NOMO-1 treated with dmso at 0.1 percent for 144 hours (cell line): ENCODE data around the gene ABHD4.
"Not testable (repeated sequence)": the region's sequence is repeated elsewhere in the genome, so short reads cannot be mapped to it uniquely, and the experiment has no call there.

Experiments
- DNase-seq: peaks from one replicate; lab custom pipeline; 2025; ENCODE audit not compliant: unreplicated experiment; lab: John Stamatoyannopoulos, UW

ABHD4 gene

DNA sequence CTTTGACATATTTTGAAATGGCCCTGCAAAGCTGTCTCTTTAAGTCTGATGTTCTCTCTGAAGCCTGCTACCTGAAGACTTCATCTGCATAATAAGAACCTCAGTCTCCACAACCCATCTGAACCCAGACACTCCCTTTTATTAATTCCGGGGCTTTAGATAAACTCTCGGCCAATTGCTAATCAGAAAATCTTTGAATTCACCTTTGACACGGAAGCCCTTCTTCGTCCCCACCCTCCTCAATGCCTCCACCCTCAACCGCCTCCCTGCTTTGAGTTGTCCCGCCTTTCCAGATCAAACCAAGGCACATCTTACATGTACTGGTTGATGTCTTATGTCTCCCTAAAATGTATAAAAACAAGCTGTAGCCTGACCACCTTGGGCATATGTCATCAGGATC, 28.5 kb downstream of the ABHD4 start:
- no peak for DNase-seq

DNA sequence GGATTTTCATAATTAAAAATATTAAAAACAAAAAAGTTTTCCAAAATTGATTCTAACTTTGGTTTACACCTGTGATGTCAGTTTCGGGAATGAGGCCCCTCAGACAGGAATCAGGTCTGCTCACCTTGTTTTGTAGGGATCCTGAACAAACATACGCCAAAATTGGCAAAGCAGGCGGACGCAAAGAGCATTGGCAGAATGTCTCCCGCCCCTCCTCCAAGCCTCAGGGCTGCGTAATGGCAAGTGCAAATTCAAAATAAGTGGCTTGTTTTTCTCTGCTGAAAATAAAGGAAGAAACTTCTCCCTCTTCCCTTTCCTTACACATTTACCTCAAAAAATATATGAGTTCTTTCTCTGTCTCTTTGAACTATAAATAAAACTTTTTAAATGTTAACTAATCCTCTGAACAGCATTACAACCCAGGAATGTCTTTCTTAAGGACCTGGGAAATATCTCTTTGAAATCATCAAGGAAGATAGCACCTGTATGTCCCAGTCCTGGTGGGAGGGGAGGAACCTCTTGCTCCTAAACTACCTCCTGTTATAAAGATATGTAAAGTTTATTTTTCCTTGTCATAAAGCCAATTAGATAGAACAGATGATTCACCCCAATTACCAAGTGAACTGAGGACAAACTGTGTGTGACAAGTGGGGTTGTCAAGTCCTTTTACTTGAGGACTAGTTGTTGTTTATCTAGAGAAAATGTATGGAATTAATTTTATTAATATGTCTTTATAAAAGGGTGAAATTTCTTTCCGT, 29.6 kb downstream of the ABHD4 start:
- DNase-seq: no peak

DNA sequence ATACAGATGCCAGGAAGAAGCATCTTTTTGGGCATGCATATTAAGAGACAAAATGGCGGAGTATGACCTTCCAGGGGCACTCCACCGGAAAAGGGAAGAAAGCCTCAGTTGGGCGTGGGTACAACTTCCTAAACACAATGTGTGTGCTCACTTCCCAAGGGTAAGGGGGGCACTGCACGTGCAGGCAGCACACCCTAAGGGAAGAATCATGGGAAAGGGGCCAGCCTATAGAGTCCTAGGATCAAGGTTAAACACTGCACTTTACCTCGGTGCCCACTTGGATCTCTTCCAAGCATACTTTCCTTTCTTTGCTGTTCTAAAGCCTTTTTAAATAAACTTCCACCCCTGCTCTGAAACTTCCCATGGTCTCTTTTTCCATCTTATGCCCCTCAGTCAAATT, 31.3 kb downstream of the ABHD4 start:
- no peak for DNase-seq

DNA sequence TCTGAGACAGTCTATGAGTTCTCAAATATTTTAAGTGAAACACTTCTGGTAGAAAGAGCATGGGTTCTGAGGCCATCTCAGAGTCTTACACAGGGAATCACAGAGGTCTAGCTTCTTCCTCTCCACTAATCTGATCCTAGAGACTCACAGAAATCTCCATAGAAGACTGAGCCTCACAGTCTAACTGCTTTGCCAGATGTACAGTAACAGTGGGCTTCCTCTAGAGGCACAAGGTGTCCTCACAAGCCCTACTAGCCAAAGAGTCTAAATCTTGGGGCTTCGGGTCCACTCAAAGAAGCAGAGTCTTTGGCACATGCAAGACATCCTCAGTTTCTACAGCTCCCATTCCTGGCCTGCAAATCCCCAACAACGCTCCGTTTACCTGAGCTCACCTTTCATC, 32.0 kb downstream of the ABHD4 start:
- DNase-seq: no peak

DNA sequence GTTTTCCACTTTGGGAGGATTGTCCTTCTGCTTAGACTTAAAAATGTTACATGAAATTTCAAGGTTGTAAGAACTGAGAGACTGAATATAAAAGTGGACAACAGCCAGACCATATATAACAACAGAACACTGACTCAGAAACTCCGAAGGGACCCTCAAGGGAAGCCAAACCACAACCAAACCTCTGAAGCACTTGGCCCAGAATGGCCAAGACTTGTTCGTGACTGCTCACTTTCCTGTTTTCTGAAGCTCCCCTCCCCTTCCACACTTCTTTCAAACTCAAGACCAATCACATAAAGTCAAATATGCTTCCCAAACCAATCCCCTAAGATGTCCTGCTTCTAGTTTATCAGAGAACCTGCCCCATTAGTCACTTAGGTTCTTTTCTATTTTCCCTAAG, 32.4 kb downstream of the ABHD4 start:
- no peak for DNase-seq

DNA sequence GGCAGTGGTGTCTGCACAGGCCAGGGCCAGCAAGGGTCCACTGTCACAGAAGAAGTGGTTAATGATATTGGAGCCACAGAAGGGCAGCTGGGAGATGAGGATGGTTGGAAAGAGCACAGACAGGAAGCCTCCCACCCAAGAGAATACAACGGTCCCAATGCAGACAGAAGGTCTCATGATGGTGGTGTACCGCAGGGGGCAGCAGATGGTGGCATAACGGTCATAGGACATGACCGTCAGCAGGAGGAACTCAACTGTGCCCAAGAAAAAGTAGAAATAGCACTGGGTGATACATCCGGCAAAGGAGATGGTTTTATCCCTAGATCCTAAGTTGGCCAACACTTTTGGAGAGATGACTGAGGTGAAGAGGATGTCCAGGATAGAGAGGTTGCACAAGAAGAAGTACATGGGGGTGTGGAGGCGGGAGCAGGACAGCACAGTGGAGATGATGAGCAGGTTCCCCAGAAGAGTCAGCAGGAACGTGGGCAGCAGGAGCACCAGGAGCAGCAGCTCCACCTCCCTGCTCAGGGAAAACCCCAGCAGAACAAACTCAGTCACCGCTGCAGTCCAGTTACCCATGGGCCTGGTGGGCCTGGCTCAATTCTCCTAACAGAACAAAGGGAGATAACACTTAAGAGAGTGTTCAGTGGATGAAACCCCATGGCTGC, 36.3 kb downstream of the ABHD4 start:
- DNase-seq: no peak

DNA sequence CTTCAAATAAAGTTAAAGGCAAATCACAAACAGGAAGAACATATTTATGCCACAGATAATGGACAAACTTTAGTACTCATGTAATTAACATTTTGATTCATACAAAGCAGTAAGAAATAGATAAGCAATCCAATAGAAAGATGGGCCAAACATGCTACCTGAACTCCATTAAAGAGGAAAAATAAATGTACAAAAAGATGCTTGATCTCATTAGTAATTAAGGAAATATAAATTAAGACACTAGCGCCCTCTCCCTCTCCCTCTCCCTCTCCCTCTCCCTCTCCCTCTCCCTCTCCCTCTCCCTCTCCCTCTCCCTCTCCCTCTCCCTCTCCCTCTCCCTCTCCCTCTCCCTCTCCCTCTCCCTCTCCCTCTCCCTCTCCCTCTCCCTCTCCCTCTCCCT, 37.9 kb downstream of the ABHD4 start:
- not testable (repeated sequence) for DNase-seq

DNA sequence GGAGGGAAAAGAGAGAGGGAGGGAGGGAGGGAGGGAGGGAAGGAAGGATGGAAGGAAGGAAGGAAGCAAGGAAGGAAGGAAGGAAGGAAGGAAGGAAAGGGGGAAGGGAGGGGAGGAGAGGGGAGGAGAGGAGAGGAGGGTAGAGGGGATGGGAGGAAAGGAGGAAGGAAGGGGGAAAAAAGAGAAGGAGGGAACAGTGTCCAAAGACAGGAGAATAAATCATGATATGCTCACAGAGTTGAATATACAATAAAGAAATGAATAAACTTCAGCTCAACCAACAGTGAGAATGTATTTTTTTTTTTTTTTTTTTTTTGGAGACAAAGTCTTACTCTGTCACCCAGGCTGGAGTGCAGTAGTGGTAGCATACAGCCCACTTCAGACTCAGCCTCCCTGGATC, 42.1 kb downstream of the ABHD4 start:
- no peak for DNase-seq

DNA sequence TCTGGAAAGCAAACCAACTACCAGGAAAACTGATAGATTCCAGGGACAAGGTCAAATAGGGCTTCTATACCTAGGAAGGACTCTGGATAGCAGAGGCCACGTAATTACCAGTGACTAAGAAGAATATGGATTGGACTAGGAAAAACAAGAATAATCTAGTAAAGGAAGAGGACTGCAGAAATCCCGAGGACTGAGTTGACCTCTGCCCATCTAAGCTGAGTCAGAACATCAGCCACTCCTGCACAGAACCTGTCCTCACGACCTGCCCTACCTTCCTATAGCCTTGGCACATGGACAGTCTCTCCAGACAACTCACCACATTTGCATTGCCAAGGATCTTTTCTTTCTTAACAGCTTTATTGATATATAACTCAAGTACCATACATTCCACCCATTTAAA, 43.7 kb downstream of the ABHD4 start:
- no peak for DNase-seq

DNA sequence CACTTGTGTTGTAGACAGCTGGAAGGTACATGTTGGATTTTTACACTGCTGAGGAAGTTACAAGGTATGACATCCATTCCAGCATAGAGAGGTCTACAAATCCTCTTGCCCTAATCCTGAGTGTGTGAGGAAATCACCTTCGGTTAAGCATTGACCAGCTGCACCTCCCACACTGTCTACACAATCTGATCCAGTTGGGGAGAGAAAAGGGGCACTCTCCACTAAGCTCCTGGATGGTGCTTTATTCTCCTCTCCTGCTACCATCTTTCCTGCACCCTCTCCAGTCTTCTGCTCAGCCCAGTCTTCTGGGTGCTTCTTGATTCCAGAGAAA, 46.2 kb downstream of the ABHD4 start, which contains the start of gene OR6J1:
Gene OR6J1 (minus strand): TSS at position 48 of the 331 bp plus-strand sequence. CDS start 9,541 bp downstream, outside the sequence.
- no peak for DNase-seq

DNA sequence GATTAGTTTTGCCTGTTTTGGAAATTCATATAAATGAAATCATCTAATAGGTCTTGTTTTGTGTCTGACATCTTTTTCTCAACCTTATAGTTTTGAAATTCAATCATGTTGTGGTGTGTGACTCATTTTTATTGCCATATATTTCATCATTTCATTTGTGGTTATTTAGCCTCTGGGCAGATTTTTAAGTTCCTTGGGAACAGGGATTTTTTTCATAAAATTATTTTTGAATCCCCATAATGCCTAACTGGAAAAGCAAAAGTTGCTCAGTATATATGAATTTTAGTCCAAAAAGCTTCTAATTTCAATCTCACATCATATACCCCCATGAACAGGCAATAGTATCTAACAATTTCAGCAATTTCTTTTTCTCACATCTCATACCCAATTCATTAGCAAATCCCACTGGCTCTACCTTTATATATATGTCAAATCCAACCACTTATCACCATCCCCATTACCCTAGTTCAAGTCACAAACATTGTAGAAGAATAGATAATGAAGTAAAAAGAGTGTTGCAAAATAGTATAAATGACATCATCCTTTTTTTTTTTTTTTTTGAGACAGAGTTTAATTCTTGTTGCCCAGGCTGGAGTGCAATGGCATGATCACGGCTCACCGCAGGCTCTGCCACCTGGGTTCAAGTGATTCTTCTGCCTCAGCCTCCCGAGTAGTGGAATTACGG, 48.6 kb downstream of the ABHD4 start:
- peak; percentile 3 for DNase-seq

DNA sequence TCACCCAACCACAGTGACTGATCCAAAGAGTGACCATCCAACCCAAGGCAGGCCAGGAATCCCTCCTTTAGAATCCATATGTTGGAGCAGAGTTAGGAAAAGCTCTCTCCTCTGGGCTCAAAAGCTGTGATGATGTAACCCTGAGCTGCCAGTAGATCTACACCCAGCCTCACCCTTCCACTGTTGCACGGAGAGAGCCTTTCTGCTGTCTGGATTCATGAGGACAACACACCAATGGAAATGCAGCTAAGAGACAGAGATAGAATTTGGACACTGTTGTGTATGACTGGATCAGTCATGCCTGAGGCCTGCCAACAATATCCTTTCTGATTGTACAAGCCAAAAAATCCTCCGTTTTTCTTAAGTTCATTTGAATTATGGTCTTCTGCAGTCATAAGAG, 50.4 kb downstream of the ABHD4 start:
- DNase-seq: no peak

DNA sequence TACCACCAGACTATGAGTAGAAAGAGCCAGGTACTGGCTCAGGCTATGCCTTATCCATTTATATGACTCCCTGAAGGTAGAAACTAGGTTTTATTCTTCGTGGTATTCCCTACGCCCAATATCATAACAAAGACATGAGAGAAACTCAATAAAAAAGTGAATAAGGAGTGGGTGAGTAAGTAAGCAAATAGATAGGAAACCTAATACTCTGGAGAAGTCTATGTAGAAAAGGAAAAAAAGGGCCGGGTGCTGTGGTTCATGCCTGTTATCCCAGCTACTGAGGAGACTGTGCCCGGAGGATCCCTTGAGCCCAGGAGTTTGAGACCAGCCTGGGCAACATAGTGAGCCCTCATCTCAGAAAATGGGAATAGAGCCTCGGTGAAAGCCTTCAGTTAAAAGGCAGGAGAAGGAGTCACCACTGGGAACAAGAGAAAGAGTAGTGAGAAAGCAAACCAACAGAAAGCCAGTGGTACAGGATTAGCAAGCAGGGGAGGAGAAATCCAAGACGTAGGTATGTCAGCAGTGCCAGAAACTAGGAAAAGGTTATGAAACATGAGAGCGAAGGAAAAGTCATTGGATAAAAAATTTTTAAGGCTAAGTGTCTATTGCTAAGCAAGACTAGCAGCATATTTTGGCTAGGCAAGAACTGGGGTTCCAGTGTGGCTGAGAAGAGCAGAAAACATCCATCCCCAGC, 52.1 kb downstream of the ABHD4 start:
- no peak for DNase-seq

DNA sequence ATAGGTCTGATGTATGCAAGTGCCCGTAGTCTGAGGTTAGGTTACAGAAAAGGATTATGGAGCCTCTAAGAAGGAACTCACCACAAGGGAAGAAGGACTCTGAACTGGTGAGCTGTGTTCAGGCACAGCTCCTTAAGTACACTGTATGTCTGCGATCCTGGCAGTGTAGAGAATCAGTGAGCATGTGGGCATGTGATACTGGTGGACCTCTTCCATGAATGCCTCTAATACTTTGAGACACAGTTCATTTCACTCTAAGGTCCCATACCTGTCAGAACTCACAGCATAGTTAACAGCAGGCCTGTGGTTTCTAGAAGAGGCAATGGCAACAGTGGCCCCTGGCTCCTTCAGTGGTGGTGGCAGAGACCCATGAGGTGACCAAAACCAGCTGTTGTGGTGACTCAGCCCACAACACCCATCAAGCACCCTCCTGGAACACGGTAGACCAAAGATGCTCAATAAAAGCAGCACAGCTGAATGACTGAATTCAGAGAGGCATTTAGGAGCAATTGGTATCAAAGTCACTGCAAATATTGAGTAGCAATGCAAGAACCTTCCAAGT, 52.9 kb downstream of the ABHD4 start:
- DNase-seq: no peak

DNA sequence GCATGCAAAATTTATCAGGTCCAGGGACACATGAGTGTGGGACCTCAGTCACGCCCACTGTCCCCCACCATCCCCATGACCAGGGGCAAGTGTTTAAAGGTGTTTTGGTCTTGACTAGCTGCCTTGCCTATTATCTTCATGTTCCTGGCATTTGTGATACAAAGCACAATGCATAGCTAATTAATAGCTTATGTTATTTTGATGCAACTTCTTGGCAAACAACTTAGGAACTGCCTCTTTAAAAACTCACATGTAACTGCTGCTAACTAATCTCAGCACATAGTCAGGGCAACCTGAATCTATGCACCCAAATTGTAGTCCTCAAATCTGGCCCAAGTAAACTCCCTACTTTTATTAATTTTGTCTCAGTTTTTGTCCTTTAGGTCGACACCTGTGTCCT, 53.5 kb downstream of the ABHD4 start:
- DNase-seq: no peak

DNA sequence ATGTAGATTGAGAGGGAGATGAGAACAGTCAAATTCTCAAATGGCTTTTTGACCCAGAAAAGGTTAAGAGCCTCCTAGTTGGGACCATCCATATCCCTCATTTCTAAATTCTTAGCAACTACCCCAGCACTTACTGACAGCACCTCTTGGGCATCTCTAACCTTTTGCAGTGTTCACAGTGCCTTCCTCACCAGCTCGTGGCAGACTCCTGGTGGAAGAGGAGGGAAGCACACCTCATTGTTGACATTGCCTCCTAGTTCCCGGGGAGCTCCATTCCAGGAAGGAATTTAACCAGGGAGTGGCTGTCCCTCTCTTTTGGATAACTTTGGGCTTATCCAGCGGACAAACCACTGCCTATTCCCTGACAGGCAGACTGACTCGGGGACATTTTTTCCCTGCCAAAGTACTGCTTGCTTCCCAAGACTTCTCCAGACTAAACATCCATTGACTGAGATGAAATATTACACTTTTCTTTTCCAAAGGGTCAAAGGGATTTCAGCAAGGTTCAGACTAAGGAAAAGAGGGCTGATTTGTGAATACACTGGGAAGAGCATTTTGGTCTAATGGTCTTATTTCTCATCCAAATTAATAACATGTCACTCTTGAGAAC, 55.0 kb downstream of the ABHD4 start:
- peak; percentile 36 for DNase-seq

DNA sequence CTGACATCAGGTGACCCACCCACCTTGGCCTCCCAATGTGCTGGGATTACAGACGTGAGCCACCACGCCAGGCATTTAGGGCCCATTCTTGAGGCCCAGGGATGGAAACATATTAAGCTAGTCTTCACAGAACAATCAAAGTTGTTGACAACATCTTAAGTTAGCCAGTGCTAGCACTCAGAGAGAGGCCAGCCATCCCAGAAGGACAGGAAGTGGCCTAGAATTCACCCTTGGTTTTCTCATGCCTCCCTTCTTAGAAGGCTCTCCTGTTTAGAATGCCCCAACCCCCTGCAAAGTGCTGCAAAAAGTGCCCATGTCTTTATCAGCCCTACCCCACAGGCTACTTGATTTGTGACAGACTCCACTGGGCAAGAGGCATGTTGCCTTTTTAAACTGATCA, 58.1 kb downstream of the ABHD4 start:
- DNase-seq: no peak

DNA sequence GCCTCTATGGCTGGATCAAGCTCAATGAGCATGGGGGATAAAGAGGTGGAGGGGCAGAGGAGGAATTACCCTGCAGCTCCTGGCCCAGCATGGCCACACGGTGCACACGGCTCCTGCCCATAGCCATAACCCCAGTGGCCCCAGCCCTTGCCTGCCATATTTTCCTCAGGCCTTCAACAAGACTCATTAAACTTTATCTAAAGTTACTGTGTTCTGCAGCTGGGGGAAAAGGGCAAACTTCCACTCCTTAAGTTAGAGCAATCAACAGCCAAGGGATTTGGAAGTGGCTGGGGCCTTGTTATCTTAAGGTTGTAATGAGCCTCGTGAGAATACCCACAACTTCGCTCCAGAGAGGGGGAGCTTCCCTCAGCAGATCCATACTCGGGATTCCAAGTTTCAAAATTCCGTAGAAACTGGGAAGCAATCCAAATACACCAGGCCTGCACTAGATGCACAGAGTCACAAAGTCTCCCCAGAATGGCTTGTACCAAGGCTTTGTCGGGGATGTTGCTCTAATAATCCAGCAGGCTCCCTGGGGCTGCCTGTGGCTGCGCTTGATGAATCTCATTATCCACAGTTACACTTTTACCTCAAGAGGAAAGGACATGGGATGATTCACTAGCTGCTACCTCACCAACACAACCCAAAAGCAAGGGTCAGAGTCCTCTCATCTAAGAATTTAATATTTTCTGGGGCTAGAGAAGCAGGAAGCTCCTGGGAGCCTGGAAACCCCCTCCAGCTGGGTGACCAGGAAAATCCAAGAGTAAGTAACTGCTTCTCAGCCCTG, 59.0 kb downstream of the ABHD4 start:
- DNase-seq: no peak

DNA sequence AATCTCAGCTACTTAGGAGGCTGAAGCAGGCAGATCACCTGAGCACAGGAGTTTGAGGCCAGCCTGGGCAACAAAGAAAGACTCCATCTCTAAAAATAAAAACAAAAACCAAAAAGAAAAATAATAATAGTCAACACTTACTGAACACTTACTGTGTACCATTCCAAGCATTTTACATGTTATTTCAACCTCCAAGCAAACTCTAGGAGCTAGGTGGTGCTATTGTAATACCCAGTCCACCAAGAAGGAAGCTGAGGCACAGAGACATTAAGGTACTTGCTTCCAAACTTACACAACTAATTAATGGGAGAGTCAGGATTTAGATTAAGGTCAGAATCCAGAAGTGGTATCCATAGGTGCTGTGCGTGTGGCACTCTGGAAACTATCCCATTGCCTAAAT, 59.8 kb downstream of the ABHD4 start:
- no peak for DNase-seq

DNA sequence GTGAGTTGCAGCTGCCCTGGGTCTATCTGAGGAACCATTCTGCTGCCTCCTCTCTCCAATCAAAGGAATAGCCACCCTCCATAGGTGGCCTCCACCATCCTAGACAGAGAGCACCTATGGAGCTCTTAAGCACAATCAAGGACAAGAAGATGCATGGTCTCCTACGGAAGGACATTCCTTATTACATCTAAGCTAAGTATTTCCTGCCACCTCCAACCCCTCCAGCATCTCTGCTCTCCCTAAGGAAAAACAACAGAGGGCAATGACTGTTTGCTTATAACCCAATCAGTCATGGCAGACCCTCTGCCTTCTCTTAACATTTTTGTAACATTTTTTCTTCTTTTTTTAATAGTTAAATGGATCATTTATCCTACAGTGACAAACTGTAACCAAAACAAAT, 60.8 kb downstream of the ABHD4 start:
- no peak for DNase-seq
